Endodermal cell (in vitro differentiated cells): ENCODE data around the gene OARD1. TPM values are rescaled to one million over a fixed set of nuclear protein-coding genes. Genes with fewer than 3 reads are reported as not detected.

ENCODE experiments used
- DNase-seq: peaks from one replicate; pipeline ENCODE4 v3.0.0-alpha.2; 2017
- H3K27ac ChIP-seq: 2 replicates; pipeline ENCODE4 v1.5.1; 2013; ENCODE audit warnings: mild to moderate bottlenecking, low read depth, low read length, moderate library complexity
- H3K27me3 ChIP-seq: 2 replicates; pipeline ENCODE4 v1.6.1; 2013; ENCODE audit warnings: mild to moderate bottlenecking, low read length, moderate library complexity; ENCODE audit not compliant: insufficient read depth, control insufficient read depth, poor library complexity, severe bottlenecking
- H3K36me3 ChIP-seq: 2 replicates; pipeline ENCODE4 v1.7.0; 2013; ENCODE audit warnings: mild to moderate bottlenecking, low read length, moderate library complexity; ENCODE audit not compliant: control insufficient read depth, insufficient read depth
- H3K4me1 ChIP-seq: one replicate; pipeline ENCODE4 v1.7.0; 2013; ENCODE audit warnings: low read length; ENCODE audit not compliant: control insufficient read depth, insufficient read depth
- H3K4me3 ChIP-seq: 2 replicates; pipeline ENCODE4 v1.5.1; 2013; ENCODE audit warnings: mild to moderate bottlenecking, low read length, moderate library complexity
- H3K9ac ChIP-seq: 2 replicates; pipeline ENCODE4 v1.6.1; 2013; ENCODE audit warnings: mild to moderate bottlenecking, low read length, moderate library complexity; ENCODE audit not compliant: poor library complexity, severe bottlenecking; ENCODE audit errors: extremely low read depth
- H3K9me3 ChIP-seq: 2 replicates; pipeline ENCODE4 v1.6.1; 2013; ENCODE audit warnings: mild to moderate bottlenecking, low read length, moderate library complexity; ENCODE audit not compliant: control insufficient read depth
- H3K27ac Mint-ChIP-seq: 2 replicates; pipeline ENCODE4 v1.8.0; 2020; ENCODE audit warnings: mixed read lengths
- H3K27me3 Mint-ChIP-seq: 2 replicates; pipeline ENCODE4 v1.8.0; 2021; ENCODE audit warnings: mild to moderate bottlenecking, mixed read lengths; ENCODE audit not compliant: insufficient read depth
- H3K36me3 Mint-ChIP-seq: 2 replicates; pipeline ENCODE4 v1.8.0; 2020; ENCODE audit warnings: low read depth, mixed read lengths
- H3K4me1 Mint-ChIP-seq: 2 replicates; pipeline ENCODE4 v1.8.0; 2020; ENCODE audit warnings: mixed read lengths
- H3K4me3 Mint-ChIP-seq: 2 replicates; pipeline ENCODE4 v1.8.0; 2020; ENCODE audit warnings: mild to moderate bottlenecking, moderate library complexity, mixed read lengths
- H3K9me3 Mint-ChIP-seq: 2 replicates; pipeline ENCODE4 v1.8.0; 2020; ENCODE audit warnings: mild to moderate bottlenecking, mixed read lengths
- WGBS, 2 experiments: methylation state at CpG; one replicate each; pipeline versions ENCODE4 v1.1.5 to v1.1.7; 2013; ENCODE audit warnings: missing lambda C conversion rate in 2 of 2, mixed read lengths in 1 of 2; ENCODE audit not compliant: insufficient coverage in 1 of 2, insufficient read length in 1 of 2; 5-methylcytosine and 5-hydroxymethylcytosine counted together
- total RNA-seq, 2 donors: library from RNA; stranded (reverse); fragmentation: NEBNext Ultra II Directional in 1 of 2; extraction: Animal tissue kit (Norgen Biotek cat#: 25700) in 1 of 2; gene quantifications; 2 replicates in 1 of 2; 3 replicates in 1 of 2; pipeline ENCODE4 v1.2.1, GENCODE V29; 2021
- TF ChIP-seq, protein P1 (sequence below): fragments of 200-600 bp; sonication (generic); conservative IDR thresholded peaks from 2 replicates; pipeline ENCODE4 v1.5.0; 2021; ENCODE audit warnings: antibody characterized with exemption, mild to moderate bottlenecking

Gene OARD1
- total RNA-seq, 2 donors from 2014 or later, result 33.8 to 40.7 TPM

DNA sequence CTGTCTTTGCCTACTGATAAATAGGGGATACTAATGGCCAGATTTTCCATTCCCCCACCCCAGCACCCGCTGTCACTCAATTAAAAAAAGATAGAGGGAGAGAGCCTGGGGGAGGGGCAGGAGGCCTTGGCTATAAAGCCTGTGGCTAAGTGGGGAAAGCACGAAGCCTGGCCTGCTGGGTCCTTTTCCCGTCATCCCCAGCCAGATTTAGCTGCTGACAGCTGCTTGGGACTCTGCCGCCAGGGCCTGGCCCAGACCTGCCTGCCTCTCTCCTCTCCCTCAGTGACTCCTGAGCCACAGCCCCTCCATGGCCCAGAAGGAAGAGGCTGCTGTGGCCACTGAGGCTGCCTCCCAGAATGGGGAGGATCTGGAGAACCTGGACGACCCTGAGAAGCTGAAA is 19.1 kb downstream of the OARD1 start, which contains the start of gene APOBEC2:
Gene APOBEC2 (plus strand): TSS at position 162 of the 400 bp plus-strand sequence. CDS start 146 bp downstream, at position 308.
- Histone ChIP-seq H3K4me3 (no peak within 1 kb of the TSS), H3K27me3 (no peaks in the 10 kb centered on the region), H3K4me1 (peaks cover 22% of the 10 kb centered on the region), H3K9ac (no peak within 1 kb of the TSS), H3K36me3 (no peaks in the 10 kb centered on the region), H3K27ac (no peak within 1 kb of the TSS), H3K9me3 (no peaks in the 10 kb centered on the region)
- Mint-ChIP-seq H3K27ac (no peak within 1 kb of the TSS), H3K9me3 (no peaks in the 10 kb centered on the region), H3K4me3 (no peak within 1 kb of the TSS), H3K27me3 (no peaks in the 10 kb centered on the region), H3K4me1 (peaks cover 45% of the 10 kb centered on the region), H3K36me3 (peaks cover 9% of the 10 kb centered on the region)
- no peak for DNase-seq
- TF ChIP-seq, protein P1, sequence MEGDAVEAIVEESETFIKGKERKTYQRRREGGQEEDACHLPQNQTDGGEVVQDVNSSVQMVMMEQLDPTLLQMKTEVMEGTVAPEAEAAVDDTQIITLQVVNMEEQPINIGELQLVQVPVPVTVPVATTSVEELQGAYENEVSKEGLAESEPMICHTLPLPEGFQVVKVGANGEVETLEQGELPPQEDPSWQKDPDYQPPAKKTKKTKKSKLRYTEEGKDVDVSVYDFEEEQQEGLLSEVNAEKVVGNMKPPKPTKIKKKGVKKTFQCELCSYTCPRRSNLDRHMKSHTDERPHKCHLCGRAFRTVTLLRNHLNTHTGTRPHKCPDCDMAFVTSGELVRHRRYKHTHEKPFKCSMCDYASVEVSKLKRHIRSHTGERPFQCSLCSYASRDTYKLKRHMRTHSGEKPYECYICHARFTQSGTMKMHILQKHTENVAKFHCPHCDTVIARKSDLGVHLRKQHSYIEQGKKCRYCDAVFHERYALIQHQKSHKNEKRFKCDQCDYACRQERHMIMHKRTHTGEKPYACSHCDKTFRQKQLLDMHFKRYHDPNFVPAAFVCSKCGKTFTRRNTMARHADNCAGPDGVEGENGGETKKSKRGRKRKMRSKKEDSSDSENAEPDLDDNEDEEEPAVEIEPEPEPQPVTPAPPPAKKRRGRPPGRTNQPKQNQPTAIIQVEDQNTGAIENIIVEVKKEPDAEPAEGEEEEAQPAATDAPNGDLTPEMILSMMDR, result no peak
- 56 to 81% methylated on average over 1 to 5 of the region's 5 CpGs for WGBS, 2 experiments

DNA sequence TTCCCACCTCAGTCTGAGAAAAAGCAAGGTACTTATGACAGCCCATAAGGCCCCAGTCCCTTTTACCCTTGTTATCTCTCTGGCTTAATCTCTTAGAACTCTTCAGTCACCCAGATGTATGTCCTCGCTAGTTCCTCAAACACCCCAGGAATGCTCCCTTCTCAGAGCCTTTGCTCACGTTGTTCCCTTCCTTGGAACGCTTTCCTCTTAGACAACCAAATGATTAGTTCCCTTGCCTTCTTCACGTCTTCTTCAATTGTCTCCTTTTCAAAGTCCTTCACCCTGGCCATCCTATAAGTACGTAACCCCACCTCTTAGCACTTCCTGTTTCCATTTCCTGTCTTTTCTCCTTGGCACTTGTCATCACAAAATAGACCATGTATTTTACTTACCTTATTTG is 20.3 kb downstream of the OARD1 start:
- Mint-ChIP-seq H3K27ac (no peak overlapping the region), H3K36me3 (peaks cover 9% of the 10 kb centered on the region), H3K9me3 (no peaks in the 10 kb centered on the region), H3K4me3 (no peak overlapping the region), H3K27me3 (no peaks in the 10 kb centered on the region), H3K4me1 (peaks cover 45% of the 10 kb centered on the region)
- Histone ChIP-seq H3K27me3 (no peaks in the 10 kb centered on the region), H3K4me1 (peaks cover 19% of the 10 kb centered on the region), H3K9ac (no peak overlapping the region), H3K4me3 (no peak overlapping the region), H3K9me3 (no peaks in the 10 kb centered on the region), H3K36me3 (no peaks in the 10 kb centered on the region), H3K27ac (no peak overlapping the region)
- TF ChIP-seq, protein P1, result no peak
- no peak for DNase-seq
- 83 to 90% methylated on average over 5 of the region's 5 CpGs for WGBS, 2 experiments

DNA sequence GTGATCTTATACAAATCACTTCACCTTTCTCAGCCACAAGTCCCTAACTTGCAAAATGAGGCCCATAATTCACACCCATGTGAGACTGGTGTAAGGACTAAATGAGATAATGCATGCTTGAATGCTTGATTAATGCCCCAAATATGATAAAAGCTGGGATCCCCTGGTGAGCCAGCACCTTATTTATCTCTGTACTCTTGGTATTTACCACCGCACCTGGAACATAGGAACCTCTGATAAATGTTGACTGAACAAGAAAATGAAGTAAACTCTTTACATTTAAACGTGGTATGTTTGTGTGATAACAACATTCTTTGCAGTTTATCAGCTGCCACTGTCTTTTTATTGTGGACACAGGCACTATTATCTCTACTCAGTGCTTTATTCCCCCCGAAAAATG is 21.6 kb downstream of the OARD1 start:
- TF ChIP-seq, protein P1, result no peak
- DNase-seq, result no peak
- no peak overlapping the region for H3K27ac ChIP-seq
- H3K9me3 ChIP-seq, result no peaks in the 10 kb centered on the region
- Mint-ChIP-seq H3K27ac (no peak overlapping the region), H3K9me3 (no peaks in the 10 kb centered on the region), H3K36me3 (peaks cover 2% of the 10 kb centered on the region), H3K4me3 (no peak overlapping the region), H3K4me1 (peaks cover 39% of the 10 kb centered on the region), H3K27me3 (no peaks in the 10 kb centered on the region)
- H3K27me3 ChIP-seq, result no peaks in the 10 kb centered on the region
- no peaks in the 10 kb centered on the region for H3K36me3 ChIP-seq
- WGBS, 2 experiments, result 91 to 92% methylated on average over 2 to 3 of the region's 3 CpGs
- H3K9ac ChIP-seq, result no peak overlapping the region
- H3K4me3 ChIP-seq, result no peak overlapping the region
- peaks cover 19% of the 10 kb centered on the region for H3K4me1 ChIP-seq
